ENCODE measurements around the gene CALCR. TPM values are rescaled to one million over a fixed set of nuclear protein-coding genes. Genes with fewer than 3 reads are reported as not detected.

The CALCR gene
- total RNA-seq, 2 experiments from 2014 or later, result not detected

- H3K4me2 ChIP-seq (ENCODE audit: low read length), result no peak overlapping the region
- TF ChIP-seq EZH2phosphoT487 (IDR thresholded peaks at IDR 0.05; ENCODE audit: borderline replicate concordance, low read depth, low read length) (no peak), CTCF (conservative IDR thresholded peaks at IDR 0.05; ENCODE audit: low read length) (no peak)
Measured at GRCh38 chr7:93575555-93576399, 1.3 kb upstream of the CALCR start.

GRCh38 chr7:93574269-93574645, 267 bp downstream of the CALCR start:
- no peak overlapping the region for H3K4me2 ChIP-seq (ENCODE audit: low read length)
- H4K20me1 ChIP-seq (ENCODE audit: insufficient read depth, low read length), result no peaks in the 10 kb centered on the region
- ChIA-PET POLR2A (interaction anchor here (0.7 kb wide), 1 partner anchor 378 kb away, joined by 3 read pairs; no protein-coding TSS in a partner anchor), CTCF (ENCODE audit: unreplicated experiment) (no interaction called here)
- DNase-seq (ENCODE audit: low spot score), result no peak
- H2AFZ ChIP-seq (ENCODE audit: low read length), result no peak overlapping the region
- H3K4me3 ChIP-seq (ENCODE audit: low read depth, low read length, poor library complexity, severe bottlenecking), result no peak overlapping the region
- no TSS peak for BruUV-seq (replicated peaks)
- no peaks in the 10 kb centered on the region for H3K79me2 ChIP-seq (ENCODE audit: insufficient read depth, low read depth, low read length)
- intact Hi-C loops (cut with micrococcal nuclease; ENCODE audit: unreplicated experiment), result no loop called here
- H3K36me3 ChIP-seq (ENCODE audit: insufficient read depth, low read length), result no peaks in the 10 kb centered on the region
- no peak overlapping the region for H3K27ac ChIP-seq (ENCODE audit: low read depth, low read length, poor library complexity, severe bottlenecking)
- no peaks in the 10 kb centered on the region for H3K9me2 ChIP-seq (ENCODE audit: insufficient read depth, low read length)
- no peaks in the 10 kb centered on the region for H3K4me1 ChIP-seq (ENCODE audit: insufficient read depth, low read length, poor library complexity, severe bottlenecking)
- no peak for TF ChIP-seq EZH2phosphoT487 (IDR thresholded peaks at IDR 0.05; ENCODE audit: borderline replicate concordance, low read depth, low read length)
- no peak for TF ChIP-seq CTCF (conservative IDR thresholded peaks at IDR 0.05; ENCODE audit: low read length)
- no peaks in the 10 kb centered on the region for H3K9me3 ChIP-seq (ENCODE audit: low read length)

More at GRCh38 chr7:93575555-93576399, 1.3 kb upstream of the CALCR start:
- Histone ChIP-seq H3K9me2 (ENCODE audit: insufficient read depth, low read length) (no peaks in the 10 kb centered on the region), H3K27ac (ENCODE audit: low read depth, low read length, poor library complexity, severe bottlenecking) (no peak overlapping the region), H3K4me3 (ENCODE audit: low read depth, low read length, poor library complexity, severe bottlenecking) (no peak overlapping the region), H2AFZ (ENCODE audit: low read length) (no peak overlapping the region), H3K9me3 (ENCODE audit: low read length) (no peaks in the 10 kb centered on the region), H3K36me3 (ENCODE audit: insufficient read depth, low read length) (no peaks in the 10 kb centered on the region), H3K4me1 (ENCODE audit: insufficient read depth, low read length, poor library complexity, severe bottlenecking) (no peaks in the 10 kb centered on the region), H4K20me1 (ENCODE audit: insufficient read depth, low read length) (no peaks in the 10 kb centered on the region), H3K79me2 (ENCODE audit: insufficient read depth, low read depth, low read length) (no peaks in the 10 kb centered on the region)
- CTCF ChIA-PET (ENCODE audit: unreplicated experiment), result no interaction called here
- intact Hi-C loops (cut with micrococcal nuclease; ENCODE audit: unreplicated experiment), result no loop called here
- no TSS peak for BruUV-seq (replicated peaks)
- no peak for DNase-seq (ENCODE audit: low spot score)
- POLR2A ChIA-PET, result no interaction called here

GRCh38 chr7:93569189-93569588, 5.3 kb downstream of the CALCR start:
- no peaks in the 10 kb centered on the region for H3K4me1 ChIP-seq (ENCODE audit: insufficient read depth, low read length, poor library complexity, severe bottlenecking)
- BruUV-seq (replicated peaks), result no TSS peak
- ChIA-PET POLR2A (no interaction called here), CTCF (ENCODE audit: unreplicated experiment) (no interaction called here)
- no peaks in the 10 kb centered on the region for H3K36me3 ChIP-seq (ENCODE audit: insufficient read depth, low read length)
- no peak overlapping the region for H3K4me3 ChIP-seq (ENCODE audit: low read depth, low read length, poor library complexity, severe bottlenecking)
- H3K9me3 ChIP-seq (ENCODE audit: low read length), result no peaks in the 10 kb centered on the region
- no peak overlapping the region for H3K4me2 ChIP-seq (ENCODE audit: low read length)
- no peaks in the 10 kb centered on the region for H3K9me2 ChIP-seq (ENCODE audit: insufficient read depth, low read length)
- no peaks in the 10 kb centered on the region for H3K79me2 ChIP-seq (ENCODE audit: insufficient read depth, low read depth, low read length)
- TF ChIP-seq EZH2phosphoT487 (IDR thresholded peaks at IDR 0.05; ENCODE audit: borderline replicate concordance, low read depth, low read length) (no peak), CTCF (conservative IDR thresholded peaks at IDR 0.05; ENCODE audit: low read length) (no peak)
- intact Hi-C loops (cut with micrococcal nuclease; ENCODE audit: unreplicated experiment), result no loop called here
- no peak for DNase-seq (ENCODE audit: low spot score)
- no peak overlapping the region for H3K27ac ChIP-seq (ENCODE audit: low read depth, low read length, poor library complexity, severe bottlenecking)
- no peaks in the 10 kb centered on the region for H4K20me1 ChIP-seq (ENCODE audit: insufficient read depth, low read length)
- H2AFZ ChIP-seq (ENCODE audit: low read length), result no peak overlapping the region
